GM18508 (cell line): ENCODE measurements around the gene VPS33B.

Source experiments
- ATAC-seq: cut with Tn5 transposase; IDR thresholded peaks from one replicate; pipeline ENCODE4 v1.9.1; 2021; ENCODE audit warnings: moderate number of reproducible peaks; ENCODE audit not compliant: insufficient read depth, unreplicated experiment

Gene VPS33B

DNA sequence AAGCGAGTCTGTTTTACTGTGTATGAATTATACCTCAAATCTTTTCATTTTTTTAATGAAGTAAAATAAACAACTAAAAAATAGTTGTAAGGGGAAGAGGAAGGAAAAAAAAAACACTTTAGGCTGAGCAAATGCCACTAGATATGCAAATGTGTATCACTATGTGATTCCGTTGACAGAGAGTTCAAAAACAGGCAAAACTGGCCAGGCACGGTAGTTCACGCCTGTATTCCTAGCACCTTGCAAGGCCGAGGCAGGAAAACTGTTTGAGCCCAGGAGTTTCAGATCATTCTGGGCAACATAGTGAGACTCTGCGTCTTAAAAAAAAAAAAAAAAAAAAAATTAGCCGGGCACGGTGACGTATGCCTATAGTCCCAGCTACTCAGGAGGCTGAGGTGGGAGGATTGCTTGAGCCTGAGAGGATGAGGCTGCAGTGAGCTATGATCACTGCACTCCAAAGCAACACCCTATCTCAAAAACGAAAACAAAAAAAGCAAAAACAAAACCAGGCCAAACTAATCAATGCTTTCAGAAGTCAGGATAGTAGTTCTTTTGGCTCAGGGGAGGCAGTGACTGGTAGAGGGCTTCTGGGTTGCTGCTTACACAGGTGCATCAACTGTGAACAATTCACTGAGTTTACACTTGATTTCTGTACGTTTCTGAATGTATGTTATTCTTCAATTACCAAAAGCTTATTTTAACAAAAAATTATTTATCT lies 35.4 kb downstream of the VPS33B start:
- no peak for ATAC-seq

GRCh38 chr15:90982135-90982534 lies 40.3 kb downstream of the VPS33B start:
- no peak for ATAC-seq

GRCh38 chr15:90981681-90982080 lies 40.7 kb downstream of the VPS33B start:
- ATAC-seq: no peak

GRCh38 chr15:90979582-90979981 lies 42.8 kb downstream of the VPS33B start:
- ATAC-seq: no peak

GRCh38 chr15:90974216-90974615 lies 48.2 kb downstream of the VPS33B start:
- no peak for ATAC-seq

- ATAC-seq: no peak
Observed at GRCh38 chr15:90972133-90972532, 50.3 kb downstream of the VPS33B start.

- ATAC-seq: no peak
Observed at GRCh38 chr15:90970274-90970673, 52.1 kb downstream of the VPS33B start.

GRCh38 chr15:90968434-90968833 lies 54.0 kb downstream of the VPS33B start:
- ATAC-seq: no peak

GRCh38 chr15:90967206-90967605 lies 55.2 kb downstream of the VPS33B start:
- no peak for ATAC-seq

GRCh38 chr15:90966262-90966661 lies 56.1 kb downstream of the VPS33B start:
- no peak for ATAC-seq

DNA sequence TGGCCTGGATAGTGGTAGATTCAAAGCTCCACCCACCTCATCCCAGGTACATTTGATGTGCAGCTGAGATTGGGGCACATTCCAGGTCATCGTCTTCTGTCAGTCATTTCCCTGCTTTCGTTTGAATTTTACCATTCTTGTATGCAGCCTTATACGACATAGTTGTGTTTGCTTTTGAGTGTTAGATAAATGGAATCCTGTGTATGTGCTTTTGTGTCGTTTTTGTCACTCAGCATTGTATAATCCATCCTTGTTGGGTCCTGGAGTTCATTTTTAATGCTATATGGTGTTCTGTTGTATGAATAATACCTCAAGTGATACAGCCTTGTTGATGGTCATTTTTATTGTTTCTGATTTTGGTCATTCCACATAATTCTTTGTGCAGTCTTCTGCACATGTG lies 60.4 kb downstream of the VPS33B start:
- no peak for ATAC-seq

- no peak for ATAC-seq
Observed at GRCh38 chr15:90960298-90961091, 61.9 kb downstream of the VPS33B start.

- ATAC-seq: no peak
Observed at GRCh38 chr15:90959894-90960293, 62.5 kb downstream of the VPS33B start.

DNA sequence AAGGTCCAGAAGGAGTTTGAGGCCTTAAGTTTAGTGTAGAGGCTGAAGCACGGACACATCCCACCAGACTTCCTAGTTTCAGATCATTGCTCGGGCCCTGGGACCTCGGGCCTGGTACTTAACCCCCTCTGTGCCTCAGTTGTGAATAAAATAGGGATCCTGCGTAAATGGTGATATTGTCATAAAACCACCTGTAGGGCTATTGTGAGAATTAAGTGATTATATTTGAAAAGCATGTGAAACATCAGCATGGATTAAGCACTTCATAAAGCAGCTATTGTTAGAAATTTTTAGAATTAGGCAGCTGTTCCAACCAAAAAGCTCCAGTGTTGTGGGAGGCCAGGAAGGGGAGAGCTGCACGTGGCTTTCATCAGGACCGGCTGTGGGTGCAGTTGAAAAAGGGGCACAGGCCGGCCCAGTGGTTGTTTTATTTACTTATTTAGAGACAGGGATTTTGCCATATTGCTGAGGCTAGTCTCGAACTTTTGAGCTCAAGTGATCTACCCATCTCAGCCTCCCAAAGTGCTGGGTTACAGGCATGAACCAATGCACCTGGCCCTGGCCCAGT lies 63.3 kb downstream of the VPS33B start:
- ATAC-seq: no peak

DNA sequence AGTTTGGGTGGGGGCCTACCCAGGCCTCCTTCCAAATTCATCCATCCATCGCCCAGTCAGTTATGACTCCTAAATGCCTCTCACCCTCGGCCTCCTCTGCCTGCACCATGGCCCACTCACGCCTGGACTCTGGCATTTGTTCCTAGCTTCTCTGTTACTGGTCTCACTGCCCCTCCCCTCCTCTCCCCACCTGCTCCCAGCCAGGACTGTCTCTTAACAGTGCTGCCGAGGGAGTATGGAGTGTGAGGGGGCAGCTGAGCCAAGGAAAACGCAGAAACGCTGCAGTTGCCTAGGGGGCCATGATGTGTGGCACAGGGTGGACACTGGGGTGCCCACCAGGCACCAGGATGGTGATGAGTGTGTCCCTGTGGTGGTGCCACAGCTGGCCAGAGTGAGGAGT lies 64.6 kb downstream of the VPS33B start:
- no peak for ATAC-seq

DNA sequence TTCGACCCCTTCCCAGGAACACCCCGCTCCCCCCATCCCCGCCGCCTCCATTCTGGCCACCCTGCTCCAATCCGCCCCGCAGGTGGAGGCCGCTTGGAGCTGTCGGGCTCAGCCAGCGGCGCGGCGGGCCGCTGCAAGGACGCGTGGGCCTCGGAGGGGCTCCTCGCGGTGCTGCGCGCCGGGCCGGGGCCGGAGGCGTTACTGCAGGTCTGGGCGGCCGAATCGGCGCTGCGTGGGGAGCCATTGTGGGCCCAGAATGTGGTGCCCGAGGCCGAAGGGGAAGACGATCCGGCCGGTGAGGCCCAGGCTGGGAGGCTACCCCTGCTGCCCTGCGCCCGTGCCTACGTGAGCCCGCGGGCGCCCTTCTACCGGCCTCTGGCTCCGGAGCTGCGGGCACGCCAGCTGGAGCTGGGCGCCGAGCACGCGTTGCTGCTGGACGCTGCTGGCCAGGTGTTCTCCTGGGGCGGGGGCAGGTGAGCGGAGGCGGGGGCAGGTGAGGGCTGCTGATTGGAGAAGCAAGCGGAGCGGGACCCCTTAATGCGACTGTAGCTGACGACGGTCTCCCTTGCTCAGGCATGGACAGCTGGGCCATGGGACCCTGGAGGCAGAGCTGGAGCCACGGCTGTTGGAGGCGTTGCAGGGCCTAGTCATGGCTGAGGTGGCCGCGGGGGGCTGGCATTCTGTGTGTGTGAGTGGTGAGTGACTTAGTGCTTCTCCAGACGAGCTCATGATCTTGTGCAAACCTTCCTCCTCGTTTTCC lies 65.2 kb downstream of the VPS33B start:
- no peak for ATAC-seq

- ATAC-seq: no peak
Observed at GRCh38 chr15:90956274-90957030, 65.9 kb downstream of the VPS33B start.

GRCh38 chr15:90955624-90956273 lies 66.6 kb downstream of the VPS33B start:
- ATAC-seq: no peak
